Glutamatergic neuron (in vitro differentiated cells): ENCODE results near the gene ENHO. TPM values are rescaled to one million over a fixed set of nuclear protein-coding genes. Genes with fewer than 3 reads are reported as not detected.

ENCODE experiments used
- DNase-seq: peaks from one replicate; pipeline ENCODE4 v3.0.0; 2022
- H3K27ac Mint-ChIP-seq: one replicate; pipeline ENCODE4 v1.8.0; 2020; ENCODE audit warnings: mild to moderate bottlenecking, mixed read lengths, inconsistent platforms; ENCODE audit not compliant: unreplicated experiment
- H3K27me3 Mint-ChIP-seq: one replicate; pipeline ENCODE4 v1.8.0; 2020; ENCODE audit warnings: mild to moderate bottlenecking, moderate library complexity, mixed read lengths, inconsistent platforms; ENCODE audit not compliant: unreplicated experiment
- H3K36me3 Mint-ChIP-seq: one replicate; pipeline ENCODE4 v1.8.0; 2020; ENCODE audit warnings: mild to moderate bottlenecking, mixed read lengths, inconsistent platforms; ENCODE audit not compliant: unreplicated experiment
- H3K4me1 Mint-ChIP-seq: one replicate; pipeline ENCODE4 v1.8.0; 2020; ENCODE audit warnings: mild to moderate bottlenecking, low read depth, mixed read lengths, inconsistent platforms; ENCODE audit not compliant: unreplicated experiment
- H3K4me3 Mint-ChIP-seq: one replicate; pipeline ENCODE4 v1.8.0; 2020; ENCODE audit warnings: mild to moderate bottlenecking, mixed read lengths, inconsistent platforms; ENCODE audit not compliant: unreplicated experiment
- H3K9me3 Mint-ChIP-seq: one replicate; pipeline ENCODE4 v1.8.0; 2020; ENCODE audit warnings: mild to moderate bottlenecking, moderate library complexity, mixed read lengths, inconsistent platforms; ENCODE audit not compliant: unreplicated experiment
- total RNA-seq: library from RNA; stranded (reverse); fragmentation: NEBNext Ultra II Directional; extraction: Animal tissue kit (Norgen Biotek cat#: 25700); gene quantifications from one replicate; pipeline ENCODE4 v1.2.1, GENCODE V29; 2021; ENCODE audit not compliant: unreplicated experiment
- TF ChIP-seq, protein P1 (sequence below): fragments of 200-600 bp; sonication (generic); IDR thresholded peaks from one replicate; pipeline ENCODE4 v1.5.0; 2021; ENCODE audit not compliant: partially characterized antibody, unreplicated experiment

The ENHO gene
- total RNA-seq, 1 donor from 2014 or later, result 11.5 TPM

- TF ChIP-seq, protein P1, sequence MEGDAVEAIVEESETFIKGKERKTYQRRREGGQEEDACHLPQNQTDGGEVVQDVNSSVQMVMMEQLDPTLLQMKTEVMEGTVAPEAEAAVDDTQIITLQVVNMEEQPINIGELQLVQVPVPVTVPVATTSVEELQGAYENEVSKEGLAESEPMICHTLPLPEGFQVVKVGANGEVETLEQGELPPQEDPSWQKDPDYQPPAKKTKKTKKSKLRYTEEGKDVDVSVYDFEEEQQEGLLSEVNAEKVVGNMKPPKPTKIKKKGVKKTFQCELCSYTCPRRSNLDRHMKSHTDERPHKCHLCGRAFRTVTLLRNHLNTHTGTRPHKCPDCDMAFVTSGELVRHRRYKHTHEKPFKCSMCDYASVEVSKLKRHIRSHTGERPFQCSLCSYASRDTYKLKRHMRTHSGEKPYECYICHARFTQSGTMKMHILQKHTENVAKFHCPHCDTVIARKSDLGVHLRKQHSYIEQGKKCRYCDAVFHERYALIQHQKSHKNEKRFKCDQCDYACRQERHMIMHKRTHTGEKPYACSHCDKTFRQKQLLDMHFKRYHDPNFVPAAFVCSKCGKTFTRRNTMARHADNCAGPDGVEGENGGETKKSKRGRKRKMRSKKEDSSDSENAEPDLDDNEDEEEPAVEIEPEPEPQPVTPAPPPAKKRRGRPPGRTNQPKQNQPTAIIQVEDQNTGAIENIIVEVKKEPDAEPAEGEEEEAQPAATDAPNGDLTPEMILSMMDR, result no peak
- Mint-ChIP-seq H3K4me3 (no peak overlapping the region), H3K36me3 (peaks cover 5% of the 10 kb centered on the region), H3K27me3 (peaks cover 6% of the 10 kb centered on the region), H3K27ac (no peak overlapping the region), H3K4me1 (peaks cover 12% of the 10 kb centered on the region), H3K9me3 (peaks cover 2% of the 10 kb centered on the region)
- no peak for DNase-seq
Measured at GRCh38 chr9:34518896-34519295, 3.9 kb downstream of the ENHO start.

GRCh38 chr9:34518110-34518616 lies 4.6 kb downstream of the ENHO start:
- peaks cover 5% of the 10 kb centered on the region for H3K36me3 Mint-ChIP-seq
- TF ChIP-seq, protein P1, result no peak
- no peak overlapping the region for H3K4me3 Mint-ChIP-seq
- H3K9me3 Mint-ChIP-seq, result no peaks in the 10 kb centered on the region
- DNase-seq, result no peak
- H3K4me1 Mint-ChIP-seq, result peaks cover 18% of the 10 kb centered on the region
- no peak overlapping the region for H3K27ac Mint-ChIP-seq
- H3K27me3 Mint-ChIP-seq, result peaks cover 6% of the 10 kb centered on the region

DNA sequence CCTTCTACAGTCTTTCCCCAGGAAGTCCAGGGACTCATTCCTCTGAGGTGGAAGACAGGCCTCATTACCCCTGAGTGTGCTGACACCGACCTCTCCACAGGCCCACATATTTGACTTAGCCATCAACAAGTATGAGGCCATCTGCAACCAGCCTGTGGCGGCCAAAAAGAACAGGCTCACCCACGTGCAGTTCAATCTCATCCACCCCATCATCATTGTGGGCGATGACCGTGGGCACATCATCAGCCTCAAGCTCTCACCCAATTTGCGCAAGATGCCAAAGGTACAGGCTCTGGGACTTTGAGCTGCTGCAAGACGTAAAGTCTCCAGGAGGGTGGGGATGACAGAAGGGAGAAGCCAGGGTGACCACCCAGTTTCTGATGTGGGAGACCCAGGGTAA lies 5.6 kb downstream of the ENHO start:
- H3K27ac Mint-ChIP-seq, result no peak overlapping the region

DNA sequence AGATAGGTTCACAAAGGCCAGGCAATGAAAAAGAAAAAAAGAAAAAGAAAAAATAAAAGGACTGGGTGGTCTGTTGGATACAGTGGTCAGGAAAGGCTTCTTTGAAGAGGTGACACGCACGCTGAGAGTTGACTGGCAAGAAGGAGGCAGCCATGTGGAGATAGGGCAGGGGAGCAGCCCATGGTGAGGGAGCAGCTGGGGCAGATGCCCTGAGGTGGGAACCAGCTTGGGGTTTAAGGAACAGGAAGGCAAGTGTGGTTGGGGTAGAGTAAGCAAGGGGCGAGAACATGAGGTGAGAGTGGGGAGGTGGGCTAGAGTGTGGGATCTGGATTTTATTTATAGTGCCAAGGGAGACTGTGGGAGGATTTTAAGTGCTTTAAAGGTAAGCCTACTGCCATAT lies 6.8 kb downstream of the ENHO start:
- H3K27ac Mint-ChIP-seq, result no peak overlapping the region
- H3K9me3 Mint-ChIP-seq, result no peaks in the 10 kb centered on the region
- peaks cover 25% of the 10 kb centered on the region for H3K4me1 Mint-ChIP-seq
- peaks cover 2% of the 10 kb centered on the region for H3K27me3 Mint-ChIP-seq
- no peak for DNase-seq
- H3K36me3 Mint-ChIP-seq, result no peaks in the 10 kb centered on the region
- TF ChIP-seq, protein P1, result no peak
- no peak overlapping the region for H3K4me3 Mint-ChIP-seq

More for the DNA sequence above, 5.6 kb downstream of the ENHO start:
- DNase-seq, result no peak
- Mint-ChIP-seq H3K4me1 (peaks cover 22% of the 10 kb centered on the region), H3K36me3 (no peaks in the 10 kb centered on the region), H3K4me3 (no peak overlapping the region), H3K27me3 (peaks cover 2% of the 10 kb centered on the region), H3K9me3 (no peaks in the 10 kb centered on the region)
- TF ChIP-seq, protein P1, result no peak

- Mint-ChIP-seq H3K36me3 (no peaks in the 10 kb centered on the region), H3K4me3 (no peak overlapping the region), H3K4me1 (peaks cover 35% of the 10 kb centered on the region), H3K27ac (no peak overlapping the region), H3K9me3 (peaks cover 1% of the 10 kb centered on the region), H3K27me3 (peaks cover 3% of the 10 kb centered on the region)
- no peak for DNase-seq
- TF ChIP-seq, protein P1, result no peak
Measured at GRCh38 chr9:34514816-34515215, 8.0 kb downstream of the ENHO start.
